ENCODE results near the gene VASH1.
A peak's percentile ranks its signal among the peaks of the same experiment; 100 is the strongest.

VASH1 gene

DNA sequence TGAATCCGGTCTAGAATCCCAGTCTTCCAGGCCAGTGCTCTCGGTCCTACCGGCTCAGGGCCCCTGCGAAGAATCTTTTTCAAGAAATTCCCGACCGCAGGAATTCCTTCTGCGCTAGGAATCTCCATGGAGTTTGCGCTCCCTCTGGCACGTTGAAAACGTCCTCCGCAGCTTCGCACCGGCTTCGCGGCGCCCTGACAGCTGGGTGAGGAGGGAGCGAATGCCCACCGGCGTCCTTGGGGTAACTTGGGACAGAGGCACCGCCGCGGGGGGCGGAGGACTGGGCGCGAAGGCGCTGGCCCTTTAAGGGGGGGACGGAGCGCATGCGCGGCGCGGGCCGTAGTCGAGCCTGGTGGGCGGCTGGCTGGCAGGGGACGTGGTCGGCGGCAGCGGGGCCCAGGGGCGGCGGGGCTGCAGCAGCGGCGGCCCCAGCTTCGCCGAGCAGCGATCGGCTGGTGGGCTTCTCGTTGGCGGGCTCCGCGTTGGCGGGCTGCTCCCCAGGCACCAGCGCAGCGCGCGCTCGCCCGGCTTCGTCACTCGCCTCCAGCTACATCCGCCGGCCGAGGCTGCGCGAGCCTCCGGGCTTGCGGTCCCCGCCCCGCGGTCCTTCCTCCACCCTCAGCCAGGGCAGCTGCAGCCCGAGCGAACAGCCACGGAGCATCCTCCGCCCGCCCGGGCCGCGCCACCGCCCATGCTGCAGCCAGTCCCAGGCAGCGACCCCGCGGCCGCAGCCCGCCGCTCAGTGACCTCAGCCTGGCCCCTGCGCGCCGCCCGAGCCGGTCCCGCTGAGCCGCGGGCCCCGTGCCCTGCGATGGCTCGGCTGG is at the start of gene VASH1:
Gene VASH1 (plus strand): TSS at position 333 of the 824 bp plus-strand sequence. CDS start 1,354 bp downstream, outside the sequence.
- H3K9me3 ChIP-seq (ENCODE audit: insufficient read depth, low read length): no peaks in the 10 kb centered on the region
- H3F3A ChIP-seq (ENCODE audit: insufficient read depth): no peaks in the 10 kb centered on the region
- H3K9me2 ChIP-seq (replicated peaks; ENCODE audit: insufficient read depth, low read length): no peaks in the 10 kb centered on the region
- H3K79me2 ChIP-seq (ENCODE audit: insufficient read depth, low read length): no peaks in the 10 kb centered on the region
- TF ChIP-seq EZH2phosphoT487 (conservative IDR thresholded peaks at IDR 0.05; ENCODE audit: low read length): no peak
- no peak for TF ChIP-seq CTCF (IDR thresholded peaks at IDR 0.05; ENCODE audit: insufficient read depth, low read length, poor library complexity, severe bottlenecking)
- no peaks in the 10 kb centered on the region for H3K27me3 ChIP-seq (ENCODE audit: low read length)
- H3K9ac ChIP-seq (ENCODE audit: low read length): peak within 1 kb of the TSS; percentile 48
- H3K27ac ChIP-seq (ENCODE audit: low read depth, low read length): no peak within 1 kb of the TSS
- H3K4me3 ChIP-seq (ENCODE audit: insufficient read depth, low read length, poor library complexity, severe bottlenecking): peak within 1 kb of the TSS; percentile 55
- no peaks in the 10 kb centered on the region for H3K36me3 ChIP-seq (ENCODE audit: low read length)
- peak within 1 kb of the TSS; percentile 51 for H3K4me2 ChIP-seq (ENCODE audit: low read depth, low read length, poor library complexity, severe bottlenecking)
- peak within 1 kb of the TSS; percentile 20 for H2AFZ ChIP-seq (ENCODE audit: low read depth, low read length, severe bottlenecking)
- H4K20me1 ChIP-seq (ENCODE audit: low read depth, low read length): no peaks in the 10 kb centered on the region

DNA sequence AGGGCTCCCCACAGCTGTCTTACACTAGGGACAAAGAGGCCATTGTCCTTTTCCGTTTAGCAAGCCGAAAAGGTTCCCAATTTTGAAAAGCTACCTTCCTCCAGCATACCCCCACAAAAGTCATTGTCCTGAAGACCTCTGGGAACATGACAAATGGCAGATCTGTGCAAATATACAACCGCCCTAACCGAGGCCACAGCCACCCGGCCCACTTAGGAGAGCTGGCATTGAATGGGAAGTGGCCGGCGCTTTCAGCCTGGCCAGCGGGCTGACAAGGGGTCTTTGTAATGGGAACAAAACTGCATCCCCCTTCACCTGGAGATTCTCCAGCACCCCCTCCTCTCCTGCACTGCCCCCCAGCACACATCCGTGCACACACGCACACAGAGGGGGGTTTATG is 48.1 kb upstream of the VASH1 start:
- TF ChIP-seq EZH2phosphoT487 (conservative IDR thresholded peaks at IDR 0.05; ENCODE audit: low read length) (no peak), CTCF (IDR thresholded peaks at IDR 0.05; ENCODE audit: insufficient read depth, low read length, poor library complexity, severe bottlenecking) (no peak)
- no peaks in the 10 kb centered on the region for H3F3A ChIP-seq (ENCODE audit: insufficient read depth)

GRCh38 chr14:76714470-76714869 is 46.8 kb upstream of the VASH1 start:
- Histone ChIP-seq H3K79me2 (ENCODE audit: insufficient read depth, low read length) (no peaks in the 10 kb centered on the region), H3K4me2 (ENCODE audit: low read depth, low read length, poor library complexity, severe bottlenecking) (no peak overlapping the region), H3K27me3 (ENCODE audit: low read length) (no peaks in the 10 kb centered on the region), H3K4me3 (ENCODE audit: insufficient read depth, low read length, poor library complexity, severe bottlenecking) (no peak overlapping the region), H3K27ac (ENCODE audit: low read depth, low read length) (no peak overlapping the region), H3K36me3 (ENCODE audit: low read length) (no peaks in the 10 kb centered on the region), H3F3A (ENCODE audit: insufficient read depth) (no peaks in the 10 kb centered on the region), H3K9me2 (replicated peaks; ENCODE audit: insufficient read depth, low read length) (no peaks in the 10 kb centered on the region), H3K9me3 (ENCODE audit: insufficient read depth, low read length) (no peaks in the 10 kb centered on the region), H2AFZ (ENCODE audit: low read depth, low read length, severe bottlenecking) (no peak overlapping the region), H3K9ac (ENCODE audit: low read length) (no peak overlapping the region), H4K20me1 (ENCODE audit: low read depth, low read length) (no peaks in the 10 kb centered on the region)
- TF ChIP-seq EZH2phosphoT487 (conservative IDR thresholded peaks at IDR 0.05; ENCODE audit: low read length) (no peak), CTCF (IDR thresholded peaks at IDR 0.05; ENCODE audit: insufficient read depth, low read length, poor library complexity, severe bottlenecking) (no peak)

More for the DNA sequence above, 48.1 kb upstream of the VASH1 start:
- Histone ChIP-seq H3K27me3 (ENCODE audit: low read length) (no peaks in the 10 kb centered on the region), H3K9me2 (replicated peaks; ENCODE audit: insufficient read depth, low read length) (no peaks in the 10 kb centered on the region), H3K4me2 (ENCODE audit: low read depth, low read length, poor library complexity, severe bottlenecking) (no peak overlapping the region), H4K20me1 (ENCODE audit: low read depth, low read length) (no peaks in the 10 kb centered on the region), H3K4me3 (ENCODE audit: insufficient read depth, low read length, poor library complexity, severe bottlenecking) (no peak overlapping the region), H3K27ac (ENCODE audit: low read depth, low read length) (no peak overlapping the region), H3K9ac (ENCODE audit: low read length) (no peak overlapping the region), H3K79me2 (ENCODE audit: insufficient read depth, low read length) (no peaks in the 10 kb centered on the region), H2AFZ (ENCODE audit: low read depth, low read length, severe bottlenecking) (no peak overlapping the region), H3K9me3 (ENCODE audit: insufficient read depth, low read length) (no peaks in the 10 kb centered on the region), H3K36me3 (ENCODE audit: low read length) (no peaks in the 10 kb centered on the region)

All from SU-DHL-6 (cell line).